ENCODE measurements around the gene KCNJ1.

GRCh38 chr11:128898580-128899344, 31.7 kb upstream of the KCNJ1 start:
- TF ChIP-seq, protein P1, sequence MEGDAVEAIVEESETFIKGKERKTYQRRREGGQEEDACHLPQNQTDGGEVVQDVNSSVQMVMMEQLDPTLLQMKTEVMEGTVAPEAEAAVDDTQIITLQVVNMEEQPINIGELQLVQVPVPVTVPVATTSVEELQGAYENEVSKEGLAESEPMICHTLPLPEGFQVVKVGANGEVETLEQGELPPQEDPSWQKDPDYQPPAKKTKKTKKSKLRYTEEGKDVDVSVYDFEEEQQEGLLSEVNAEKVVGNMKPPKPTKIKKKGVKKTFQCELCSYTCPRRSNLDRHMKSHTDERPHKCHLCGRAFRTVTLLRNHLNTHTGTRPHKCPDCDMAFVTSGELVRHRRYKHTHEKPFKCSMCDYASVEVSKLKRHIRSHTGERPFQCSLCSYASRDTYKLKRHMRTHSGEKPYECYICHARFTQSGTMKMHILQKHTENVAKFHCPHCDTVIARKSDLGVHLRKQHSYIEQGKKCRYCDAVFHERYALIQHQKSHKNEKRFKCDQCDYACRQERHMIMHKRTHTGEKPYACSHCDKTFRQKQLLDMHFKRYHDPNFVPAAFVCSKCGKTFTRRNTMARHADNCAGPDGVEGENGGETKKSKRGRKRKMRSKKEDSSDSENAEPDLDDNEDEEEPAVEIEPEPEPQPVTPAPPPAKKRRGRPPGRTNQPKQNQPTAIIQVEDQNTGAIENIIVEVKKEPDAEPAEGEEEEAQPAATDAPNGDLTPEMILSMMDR (conservative IDR thresholded peaks at IDR 0.05) = no peak
- TF ChIP-seq EZH2 (IDR thresholded peaks at IDR 0.05; ENCODE audit: low read depth) = no peak

Measured in PC-9 (cell line).